Gastrocnemius medialis (tissue), 4 donors: ENCODE results near the gene DCAF17.

ENCODE experiments used
- CTCF ChIP-seq, 5 experiments: fragments of 450-650 bp in 3 of 5; fragments of 200-600 bp in 2 of 5; sonication (generic) in 2 of 5; IDR thresholded peaks in 4 of 5; conservative IDR thresholded peaks in 1 of 5; 1 replicate in 4 of 5; 2 replicates in 1 of 5; pipeline ENCODE4 v1.5.1; 2016 to 2019; ENCODE audit warnings: antibody characterized with exemption in 5 of 5, mild to moderate bottlenecking in 3 of 5, moderate library complexity in 3 of 5
- POLR2A ChIP-seq, 2 donors: fragments of 450-650 bp; IDR thresholded peaks; one replicate each; pipeline ENCODE4 v1.6.1; 2017; ENCODE audit warnings: antibody characterized with exemption in 2 of 2, mild to moderate bottlenecking in 2 of 2, moderate library complexity in 2 of 2

DNA sequence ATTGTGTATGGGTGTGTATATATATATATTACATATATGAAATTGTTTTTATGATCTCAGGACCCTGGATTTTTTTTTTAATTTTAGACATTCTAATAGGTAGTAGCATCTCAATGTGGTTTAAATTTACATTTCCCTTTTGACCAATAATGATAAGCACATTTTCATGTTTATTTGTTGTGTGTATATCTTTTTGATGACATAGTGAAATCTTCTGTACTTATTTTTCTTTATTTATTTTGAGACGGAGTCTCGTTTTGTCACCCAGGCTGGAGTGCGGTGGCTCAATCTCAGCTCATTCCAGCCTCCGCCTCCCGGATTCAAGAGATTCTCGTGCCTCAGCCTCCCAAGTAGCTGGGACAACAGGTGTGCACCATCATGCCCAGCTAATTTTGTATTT, 53.2 kb downstream of the DCAF17 start:
- TF ChIP-seq CTCF (IDR thresholded peaks at IDR 0.05 in 4 of 5, conservative IDR thresholded peaks at IDR 0.05 in 1 of 5) (no peak), POLR2A (IDR thresholded peaks at IDR 0.05) (no peak)
